Measurements from ENCODE around the gene COX4I1.

The COX4I1 gene

GRCh38 chr16:85767531-85767930 lies 32.0 kb upstream of the COX4I1 start:
- no peak for FAIRE-seq
- peak; percentile 92 for DNase-seq (ENCODE audit: low spot score)

GRCh38 chr16:85768199-85768598 lies 31.3 kb upstream of the COX4I1 start:
- FAIRE-seq (no peak), DNase-seq (ENCODE audit: low spot score) (no peak)

- FAIRE-seq, result no peak
- DNase-seq (ENCODE audit: low spot score), result no peak
Measured at GRCh38 chr16:85770741-85771140, 28.8 kb upstream of the COX4I1 start.

GRCh38 chr16:85773044-85773443 lies 26.5 kb upstream of the COX4I1 start:
- DNase-seq (ENCODE audit: low spot score) (no peak), FAIRE-seq (no peak)

GRCh38 chr16:85774136-85774535 lies 25.4 kb upstream of the COX4I1 start:
- FAIRE-seq (no peak), DNase-seq (ENCODE audit: low spot score) (no peak)

- DNase-seq (ENCODE audit: low spot score) (no peak), FAIRE-seq (no peak)
Measured at GRCh38 chr16:85774811-85775210, 24.7 kb upstream of the COX4I1 start.

- no peak for DNase-seq (ENCODE audit: low spot score)
- no peak for FAIRE-seq
Measured at GRCh38 chr16:85777583-85778310, 21.7 kb upstream of the COX4I1 start.

- FAIRE-seq (no peak), DNase-seq (ENCODE audit: low spot score) (no peak)
Measured at GRCh38 chr16:85778873-85779272, 20.6 kb upstream of the COX4I1 start.

- FAIRE-seq, result no peak
- DNase-seq (ENCODE audit: low spot score), result no peak
Measured at GRCh38 chr16:85780281-85780680, 19.2 kb upstream of the COX4I1 start.

GRCh38 chr16:85781156-85781555 lies 18.3 kb upstream of the COX4I1 start:
- FAIRE-seq (no peak), DNase-seq (ENCODE audit: low spot score) (no peak)

- FAIRE-seq (no peak), DNase-seq (ENCODE audit: low spot score) (no peak)
Measured at GRCh38 chr16:85781695-85782370, 17.7 kb upstream of the COX4I1 start.

GRCh38 chr16:85782451-85782850 lies 17.0 kb upstream of the COX4I1 start:
- DNase-seq (ENCODE audit: low spot score), result no peak
- no peak for FAIRE-seq

- no peak for DNase-seq (ENCODE audit: low spot score)
- no peak for FAIRE-seq
Measured at GRCh38 chr16:85783441-85783840, 16.1 kb upstream of the COX4I1 start.

GRCh38 chr16:85784813-85785212 lies 14.7 kb upstream of the COX4I1 start:
- no peak for DNase-seq (ENCODE audit: low spot score)
- FAIRE-seq, result no peak

GRCh38 chr16:85785927-85786326 lies 13.6 kb upstream of the COX4I1 start:
- FAIRE-seq (no peak), DNase-seq (ENCODE audit: low spot score) (no peak)

- DNase-seq (ENCODE audit: low spot score) (no peak), FAIRE-seq (no peak)
Measured at GRCh38 chr16:85788819-85789218, 10.7 kb upstream of the COX4I1 start.

GRCh38 chr16:85789773-85790172 lies 9.7 kb upstream of the COX4I1 start:
- DNase-seq (ENCODE audit: low spot score) (no peak), FAIRE-seq (no peak)

GRCh38 chr16:85793662-85794298 lies 5.7 kb upstream of the COX4I1 start:
- no peak for DNase-seq (ENCODE audit: low spot score)
- FAIRE-seq, result no peak

GRCh38 chr16:85794696-85795095 lies 4.8 kb upstream of the COX4I1 start:
- DNase-seq (ENCODE audit: low spot score), result no peak
- FAIRE-seq, result no peak

GRCh38 chr16:85796152-85796551 lies 3.3 kb upstream of the COX4I1 start:
- DNase-seq (ENCODE audit: low spot score), result no peak
- no peak for FAIRE-seq

- no peak for FAIRE-seq
- no peak for DNase-seq (ENCODE audit: low spot score)
Measured at GRCh38 chr16:85796599-85796998, 2.9 kb upstream of the COX4I1 start.

GRCh38 chr16:85798283-85798776 lies 1.2 kb upstream of the COX4I1 start:
- DNase-seq (ENCODE audit: low spot score) (no peak), FAIRE-seq (no peak)
